WTC11 (cell line): Measurements from ENCODE around the gene CD302. TPM values are rescaled to one million over a fixed set of nuclear protein-coding genes. Genes with fewer than 3 reads are reported as not detected.

Experiments
- ATAC-seq: fragments of 200-7000 bp; cut with Tn5 transposase; 2 replicates; pipeline ENCODE4 v1.10.0; 2021; ENCODE audit warnings: mild to moderate bottlenecking, moderate library complexity
- CTCF ChIA-PET: fragments of 300-600 bp; sonication (Branson Sonifier 250); formaldehyde crosslinking; loops from one replicate; lab custom pipeline; 2021; ENCODE audit warnings: antibody characterized with exemption; lab: Charles Lee
- POLR2A ChIA-PET: fragments of 350-600 bp; sonication (Branson Sonifier 250); formaldehyde crosslinking; loops from one replicate; lab custom pipeline; 2021; ENCODE audit warnings: antibody characterized with exemption; lab: Charles Lee
- DNase-seq: peaks from one replicate; pipeline ENCODE4 v3.0.0; 2021; ENCODE audit warnings: low spot score
- H3K27ac Mint-ChIP-seq: 2 replicates; pipeline ENCODE4 v1.8.0; 2021; ENCODE audit warnings: mixed read lengths
- H3K27me3 Mint-ChIP-seq: 2 replicates; pipeline ENCODE4 v1.8.0; 2021; ENCODE audit warnings: low read depth, mild to moderate bottlenecking, moderate library complexity, mixed read lengths
- H3K36me3 Mint-ChIP-seq: 2 replicates; pipeline ENCODE4 v1.8.0; 2021; ENCODE audit warnings: mixed read lengths
- H3K4me1 Mint-ChIP-seq: 2 replicates; pipeline ENCODE4 v1.8.0; 2022; ENCODE audit warnings: mixed read lengths
- H3K4me3 Mint-ChIP-seq: 2 replicates; pipeline ENCODE4 v1.8.0; 2021; ENCODE audit warnings: mild to moderate bottlenecking, moderate library complexity, mixed read lengths
- H3K9me3 Mint-ChIP-seq: 2 replicates; pipeline ENCODE4 v1.8.0; 2021; ENCODE audit warnings: mixed read lengths
- CBFB ChIP-seq: sonication (generic); formaldehyde crosslinking; IDR thresholded peaks from 2 replicates; pipeline ENCODE4 v1.8.1; 2022; ENCODE audit warnings: mild to moderate bottlenecking, low read depth, missing genetic modification reagents
- CTCF ChIP-seq: fragments of 200-600 bp; IDR thresholded peaks from 2 replicates; pipeline ENCODE4 v1.8.0; 2022; ENCODE audit warnings: antibody characterized with exemption
- E2F5 ChIP-seq: sonication (generic); formaldehyde crosslinking; IDR thresholded peaks from 2 replicates; pipeline ENCODE4 v1.8.1; 2022; ENCODE audit warnings: mild to moderate bottlenecking, moderate library complexity, missing genetic modification reagents
- FOXP1 ChIP-seq: sonication (generic); formaldehyde crosslinking; IDR thresholded peaks from 2 replicates; pipeline ENCODE4 v1.8.0; 2022; ENCODE audit warnings: missing genetic modification reagents, mild to moderate bottlenecking, moderate library complexity, borderline replicate concordance
- GABPB1 ChIP-seq: sonication (generic); formaldehyde crosslinking; IDR thresholded peaks from 2 replicates; pipeline ENCODE4 v1.8.1; 2023; ENCODE audit warnings: mild to moderate bottlenecking, missing genetic modification reagents
- GTF2I ChIP-seq: fragments of 250-450 bp; sonication (Bioruptor Pico); conservative IDR thresholded peaks from 2 replicates; pipeline ENCODE4 v1.4.0; 2021; ENCODE audit warnings: mild to moderate bottlenecking
- IRF1 ChIP-seq: sonication (generic); formaldehyde crosslinking; IDR thresholded peaks from 2 replicates; pipeline ENCODE4 v1.8.0; 2023; ENCODE audit warnings: missing genetic modification reagents
- MAX ChIP-seq: sonication (generic); formaldehyde crosslinking; IDR thresholded peaks from 2 replicates; pipeline ENCODE4 v1.8.0; 2022; ENCODE audit warnings: mild to moderate bottlenecking, missing genetic modification reagents
- MYBL2 ChIP-seq: sonication (generic); formaldehyde crosslinking; IDR thresholded peaks from 2 replicates; pipeline ENCODE4 v1.8.1; 2023; ENCODE audit warnings: mild to moderate bottlenecking, moderate library complexity, missing genetic modification reagents
- NFATC4 ChIP-seq: fragments of 250-450 bp; sonication (Bioruptor Pico); IDR thresholded peaks from 2 replicates; pipeline ENCODE4 v1.9.0; 2021; ENCODE audit warnings: mild to moderate bottlenecking
- NFYB ChIP-seq: sonication (generic); formaldehyde crosslinking; conservative IDR thresholded peaks from 2 replicates; pipeline ENCODE4 v1.8.0; 2022; ENCODE audit warnings: low read depth, missing genetic modification reagents
- NR2C2 ChIP-seq: sonication (generic); formaldehyde crosslinking; IDR thresholded peaks from 2 replicates; pipeline ENCODE4 v1.8.0; 2022; ENCODE audit warnings: mild to moderate bottlenecking, missing genetic modification reagents
- OVOL2 ChIP-seq: fragments of 250-450 bp; sonication (Bioruptor Pico); IDR thresholded peaks from 2 replicates; pipeline ENCODE4 v1.9.0; 2021; ENCODE audit warnings: mild to moderate bottlenecking, borderline replicate concordance
- PRDM15 ChIP-seq: sonication (generic); formaldehyde crosslinking; IDR thresholded peaks from 2 replicates; pipeline ENCODE4 v1.8.0; 2022; ENCODE audit warnings: missing genetic modification reagents
- PRRX2 ChIP-seq: fragments of 250-450 bp; sonication (Bioruptor Pico); IDR thresholded peaks from 2 replicates; pipeline ENCODE4 v1.8.0; 2021; ENCODE audit warnings: mild to moderate bottlenecking
- RORB ChIP-seq: fragments of 250-450 bp; sonication (Bioruptor Pico); IDR thresholded peaks from 2 replicates; pipeline ENCODE4 v1.9.0; 2021; ENCODE audit warnings: mild to moderate bottlenecking
- SMAD3 ChIP-seq: sonication (generic); formaldehyde crosslinking; IDR thresholded peaks from 2 replicates; pipeline ENCODE4 v1.8.0; 2022; ENCODE audit warnings: missing genetic modification reagents, mild to moderate bottlenecking, borderline replicate concordance
- SMAD4 ChIP-seq: sonication (generic); formaldehyde crosslinking; IDR thresholded peaks from 2 replicates; pipeline ENCODE4 v1.8.0; 2022; ENCODE audit warnings: mild to moderate bottlenecking, missing genetic modification reagents
- SP1 ChIP-seq: sonication (generic); formaldehyde crosslinking; conservative IDR thresholded peaks from 2 replicates; pipeline ENCODE4 v1.8.1; 2022; ENCODE audit warnings: missing genetic modification reagents
- TEAD1 ChIP-seq: sonication (generic); formaldehyde crosslinking; IDR thresholded peaks from 2 replicates; pipeline ENCODE4 v1.8.0; 2022; ENCODE audit warnings: mild to moderate bottlenecking, missing genetic modification reagents
- ZNF121 ChIP-seq: sonication (generic); formaldehyde crosslinking; IDR thresholded peaks from 2 replicates; pipeline ENCODE4 v1.8.0; 2023; ENCODE audit warnings: missing genetic modification reagents
- ZNF138 ChIP-seq: sonication (generic); formaldehyde crosslinking; conservative IDR thresholded peaks from 2 replicates; pipeline ENCODE4 v1.8.1; 2022; ENCODE audit warnings: mild to moderate bottlenecking, moderate library complexity, missing genetic modification reagents
- ZNF232 ChIP-seq: sonication (generic); formaldehyde crosslinking; IDR thresholded peaks from 2 replicates; pipeline ENCODE4 v1.8.0; 2022; ENCODE audit warnings: mild to moderate bottlenecking, missing genetic modification reagents
- ZNF416 ChIP-seq: fragments of 250-450 bp; sonication (Bioruptor Pico); IDR thresholded peaks from 2 replicates; pipeline ENCODE4 v1.9.0; 2021; ENCODE audit warnings: mild to moderate bottlenecking, inconsistent platforms
- ZSCAN18 ChIP-seq: fragments of 250-450 bp; sonication (Bioruptor Pico); IDR thresholded peaks from 2 replicates; pipeline ENCODE4 v2.1.2; 2022; ENCODE audit warnings: mild to moderate bottlenecking, moderate library complexity
- total RNA-seq: library from RNA; stranded (reverse); gene quantifications from 3 replicates; pipeline ENCODE4 v1.2.3, GENCODE V29; 2021
- TF ChIP-seq, protein P1 (sequence below): fragments of 250-450 bp; sonication (Bioruptor Pico); IDR thresholded peaks from 2 replicates; pipeline ENCODE4 v1.9.0; 2021; ENCODE audit warnings: moderate library complexity, mild to moderate bottlenecking, inconsistent platforms, borderline replicate concordance
- TF ChIP-seq, protein P2 (sequence below): sonication (generic); formaldehyde crosslinking; IDR thresholded peaks from 2 replicates; pipeline ENCODE4 v1.8.1; 2023; ENCODE audit warnings: mild to moderate bottlenecking, missing genetic modification reagents, moderate library complexity

The CD302 gene
- total RNA-seq, 1 experiment from 2014 or later = 1.4 TPM

DNA sequence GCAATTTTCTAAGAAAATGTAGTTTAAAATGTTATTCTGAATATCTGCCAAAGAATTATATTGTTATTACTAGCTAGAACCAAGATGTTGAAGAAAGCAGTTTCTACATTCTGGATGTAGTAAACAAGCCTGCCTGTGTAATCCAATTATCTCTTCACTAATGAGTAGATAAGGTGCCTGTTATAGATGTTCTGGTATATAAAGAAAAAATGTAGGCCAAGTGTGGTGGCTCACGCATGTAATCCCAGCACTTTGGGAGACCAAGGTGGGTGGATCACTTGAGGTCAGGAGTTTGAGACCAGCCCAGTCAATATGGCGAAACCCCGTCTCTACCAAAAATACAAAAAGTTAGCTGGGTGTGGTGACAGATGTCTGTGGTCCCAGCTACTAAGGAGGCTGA is 28.9 kb downstream of the CD302 start:
- DNase-seq = no peak
- TF ChIP-seq SP1 (CRISPR knock-in tag) (no peak), OVOL2 (CRISPR knock-in tag) (no peak), TEAD1 (CRISPR knock-in tag) (no peak), SMAD4 (CRISPR knock-in tag) (no peak), IRF1 (no peak), MAX (CRISPR knock-in tag) (no peak), GABPB1 (CRISPR knock-in tag) (no peak), MYBL2 (CRISPR knock-in tag) (no peak)
- peaks cover 13% of the 10 kb centered on the region for H3K36me3 Mint-ChIP-seq
- H3K27me3 Mint-ChIP-seq = no peaks in the 10 kb centered on the region
- CTCF ChIA-PET = no interaction called here
- H3K4me1 Mint-ChIP-seq = no peaks in the 10 kb centered on the region
- H3K9me3 Mint-ChIP-seq = no peaks in the 10 kb centered on the region
- POLR2A ChIA-PET = interaction anchor here (0.6 kb wide), 1 partner anchor 31 kb away, joined by 3 read pairs; no protein-coding TSS in a partner anchor
- H3K27ac Mint-ChIP-seq = no peak overlapping the region
- ATAC-seq = no peak
- H3K4me3 Mint-ChIP-seq = no peak overlapping the region

- CTCF ChIA-PET = no interaction called here
- H3K36me3 Mint-ChIP-seq = peaks cover 47% of the 10 kb centered on the region
- TF ChIP-seq ZNF416 (CRISPR knock-in tag) (no peak), SMAD3 (CRISPR knock-in tag) (no peak), PRDM15 (CRISPR knock-in tag) (no peak), CTCF (no peak), NFYB (CRISPR knock-in tag) (no peak), CBFB (CRISPR knock-in tag) (no peak), FOXP1 (CRISPR knock-in tag) (no peak), E2F5 (CRISPR knock-in tag) (no peak), GTF2I (CRISPR knock-in tag) (no peak), NFATC4 (CRISPR knock-in tag) (no peak), NR2C2 (CRISPR knock-in tag) (no peak), ZSCAN18 (CRISPR knock-in tag) (no peak), PRRX2 (CRISPR knock-in tag) (no peak), ZNF232 (CRISPR knock-in tag) (no peak), RORB (CRISPR knock-in tag) (no peak), ZNF138 (CRISPR knock-in tag) (no peak), ZNF121 (CRISPR knock-in tag) (no peak)
- TF ChIP-seq, protein P1, sequence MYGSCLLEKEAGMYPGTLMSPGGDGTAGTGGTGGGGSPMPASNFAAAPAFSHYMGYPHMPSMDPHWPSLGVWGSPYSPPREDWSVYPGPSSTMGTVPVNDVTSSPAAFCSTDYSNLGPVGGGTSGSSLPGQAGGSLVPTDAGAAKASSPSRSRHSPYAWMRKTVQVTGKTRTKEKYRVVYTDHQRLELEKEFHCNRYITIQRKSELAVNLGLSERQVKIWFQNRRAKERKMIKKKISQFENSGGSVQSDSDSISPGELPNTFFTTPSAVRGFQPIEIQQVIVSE = no peak
- TF ChIP-seq, protein P2, sequence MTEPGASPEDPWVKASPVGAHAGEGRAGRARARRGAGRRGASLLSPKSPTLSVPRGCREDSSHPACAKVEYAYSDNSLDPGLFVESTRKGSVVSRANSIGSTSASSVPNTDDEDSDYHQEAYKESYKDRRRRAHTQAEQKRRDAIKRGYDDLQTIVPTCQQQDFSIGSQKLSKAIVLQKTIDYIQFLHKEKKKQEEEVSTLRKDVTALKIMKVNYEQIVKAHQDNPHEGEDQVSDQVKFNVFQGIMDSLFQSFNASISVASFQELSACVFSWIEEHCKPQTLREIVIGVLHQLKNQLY = no peak
- TF ChIP-seq, all 79 proteins: peak for 0
- Mint-ChIP-seq H3K4me1 (no peaks in the 10 kb centered on the region), H3K27me3 (no peaks in the 10 kb centered on the region), H3K4me3 (no peak overlapping the region), H3K9me3 (no peaks in the 10 kb centered on the region), H3K27ac (no peak overlapping the region)
- POLR2A ChIA-PET = no interaction called here
- ATAC-seq = no peak
- no peak for DNase-seq
Observed at GRCh38 chr2:159762075-159762474, 35.9 kb downstream of the CD302 start.
